SHP77 (cell line): Measurements from ENCODE around the gene AQP7.
"Not testable (repeated sequence)": the region's sequence is repeated elsewhere in the genome, so short reads cannot be mapped to it uniquely, and the experiment has no call there.

Experiments used
- DNase-seq, 2 experiments: peaks; one replicate each; lab custom pipeline; 2025; lab: John Stamatoyannopoulos, UW

The AQP7 gene

DNA sequence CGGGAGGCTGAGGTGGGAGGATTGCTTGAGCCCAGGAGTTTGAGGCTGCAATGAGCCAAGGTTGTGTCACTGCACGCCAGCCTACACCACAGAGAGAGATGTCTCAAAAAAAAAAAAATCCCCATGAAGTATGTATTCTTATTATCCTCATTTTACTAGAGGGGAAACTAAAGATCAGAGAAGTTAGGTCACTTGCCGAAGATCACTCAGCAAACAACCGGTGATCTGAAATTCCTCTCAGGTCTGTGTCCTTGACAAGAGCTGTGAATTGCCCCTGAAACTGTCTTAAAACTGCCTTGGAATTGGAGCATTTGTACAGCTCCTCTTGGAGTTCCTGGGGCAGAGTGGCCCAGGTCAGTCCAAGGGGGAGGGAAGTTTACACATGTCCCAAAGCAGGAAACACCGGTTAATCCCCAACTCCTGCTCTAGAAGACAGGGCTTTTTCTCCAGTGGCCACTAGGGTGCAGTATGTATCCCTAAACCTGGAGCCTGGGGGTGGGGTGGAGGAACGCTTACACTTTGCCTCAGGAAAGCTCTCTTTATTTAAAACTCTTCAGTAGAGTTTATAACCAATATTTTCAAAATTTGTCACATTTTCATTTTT, 27.6 kb downstream of the AQP7 start:
- DNase-seq, result peak; percentile 50 to 65

DNA sequence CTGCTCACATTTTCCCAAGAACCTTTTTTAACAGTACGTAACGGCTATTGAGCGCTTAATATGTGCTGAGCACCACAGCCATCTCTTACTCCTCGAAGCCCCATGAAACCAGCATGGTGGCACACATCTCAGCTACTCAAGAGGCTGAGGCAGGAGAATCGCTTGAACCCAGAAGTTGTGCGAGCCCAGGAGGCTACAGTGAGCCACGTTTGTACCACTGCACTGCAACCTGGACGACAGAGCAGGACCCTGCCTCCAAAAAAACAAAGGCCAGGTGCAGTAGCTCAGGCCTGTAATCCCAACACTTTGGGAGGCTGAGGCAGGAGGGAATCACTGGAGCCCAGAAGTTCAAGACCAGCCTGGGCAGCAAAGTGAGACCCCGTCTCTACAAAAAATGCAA, 28.2 kb downstream of the AQP7 start:
- no peak for DNase-seq

GRCh38 chr9:33372900-33373299, 29.5 kb downstream of the AQP7 start:
- no peak for DNase-seq

DNA sequence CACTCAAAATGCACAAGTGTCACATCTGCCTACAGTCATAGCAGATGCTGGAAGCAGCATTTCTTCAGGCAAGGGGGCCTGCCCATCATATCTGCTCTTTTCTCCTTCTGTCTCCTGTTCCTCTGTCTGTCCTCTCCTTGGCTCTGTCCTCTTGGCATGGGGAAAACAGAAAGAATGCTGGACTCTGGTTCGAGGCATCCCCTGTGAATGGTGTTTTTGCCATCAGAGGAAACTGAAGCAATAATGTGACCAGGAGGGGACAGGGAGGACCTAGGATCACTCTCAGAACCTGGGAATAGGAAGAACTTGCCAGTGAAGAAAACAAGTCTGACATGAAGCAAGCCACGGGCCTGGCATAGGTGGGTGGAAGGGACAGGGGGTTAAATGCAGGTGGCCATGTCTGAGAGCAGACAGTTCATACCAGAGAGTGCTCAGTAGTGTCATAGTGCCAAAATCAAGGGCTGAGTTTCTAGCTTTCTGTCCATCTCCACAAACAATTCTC, 35.3 kb downstream of the AQP7 start:
- DNase-seq, result no peak

DNA sequence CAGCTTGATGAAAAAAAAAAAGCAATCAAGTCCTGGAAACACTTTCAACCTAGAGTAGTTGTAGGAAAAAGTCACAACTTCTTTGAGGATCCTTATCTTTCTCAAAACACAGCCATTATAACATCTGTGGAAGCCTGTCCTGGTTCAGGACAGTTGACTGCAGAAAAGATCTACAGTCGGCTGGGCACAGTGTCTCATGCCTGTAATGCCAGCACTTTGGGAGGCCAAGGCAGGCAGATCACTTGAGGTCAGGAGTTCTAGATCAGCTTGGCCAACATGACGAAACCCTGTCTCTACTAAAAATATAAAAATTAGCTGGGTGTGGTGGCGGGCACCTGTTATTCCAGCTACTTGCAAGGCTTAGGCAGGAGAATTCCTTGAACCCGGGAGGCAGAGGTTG, 37.6 kb downstream of the AQP7 start:
- DNase-seq, result not testable (repeated sequence)

- DNase-seq, result no peak
These were observed 38.2 kb downstream of the AQP7 start for GRCh38 chr9:33364127-33364526.

DNA sequence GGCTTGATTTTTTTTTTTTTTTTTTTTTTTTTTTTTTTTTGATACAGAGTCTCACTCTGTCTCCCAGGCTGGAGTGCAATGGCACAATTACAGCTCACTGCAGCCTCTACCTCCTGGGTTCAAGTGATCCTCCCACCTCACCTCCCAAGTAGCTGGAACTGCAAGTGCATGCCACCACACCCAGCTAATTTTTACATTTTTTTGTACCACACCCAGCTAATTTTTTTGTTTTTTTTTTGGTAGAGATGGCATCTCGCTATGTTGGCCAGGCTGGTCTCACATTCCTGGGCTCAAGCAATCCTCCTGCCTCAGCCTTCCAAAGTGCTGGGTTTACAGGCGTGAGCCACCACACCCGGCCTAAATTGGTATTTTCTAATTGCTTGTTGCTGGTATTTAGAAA, 43.7 kb downstream of the AQP7 start:
- DNase-seq, result not testable (repeated sequence)

- DNase-seq, result no peak
These were observed 46.4 kb downstream of the AQP7 start for GRCh38 chr9:33355933-33356332.

GRCh38 chr9:33354651-33355211, 47.6 kb downstream of the AQP7 start:
- DNase-seq, result no peak

- no peak for DNase-seq
These were observed 50.8 kb downstream of the AQP7 start for GRCh38 chr9:33351547-33351946.

GRCh38 chr9:33350310-33350709, 52.1 kb downstream of the AQP7 start:
- DNase-seq, result no peak

DNA sequence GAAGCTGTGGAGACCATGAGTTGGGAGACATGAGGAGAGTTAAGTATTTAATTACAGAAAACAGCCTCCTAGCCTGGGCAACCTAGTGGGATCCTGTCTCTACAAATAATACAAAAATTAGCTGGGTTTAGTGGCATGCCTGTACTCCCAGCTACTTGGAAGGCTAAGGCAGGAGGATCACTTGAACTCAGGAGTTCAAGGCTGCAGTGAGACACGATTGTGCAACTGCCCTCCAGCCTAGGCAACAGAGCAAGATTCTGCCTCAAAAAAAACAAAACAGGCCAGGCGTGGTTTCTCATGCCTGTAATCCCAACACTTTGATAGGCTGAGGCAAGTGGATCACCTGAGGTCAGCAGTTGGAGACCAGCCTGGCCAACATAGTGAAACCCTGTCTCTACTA, 52.6 kb downstream of the AQP7 start:
- no peak for DNase-seq

DNA sequence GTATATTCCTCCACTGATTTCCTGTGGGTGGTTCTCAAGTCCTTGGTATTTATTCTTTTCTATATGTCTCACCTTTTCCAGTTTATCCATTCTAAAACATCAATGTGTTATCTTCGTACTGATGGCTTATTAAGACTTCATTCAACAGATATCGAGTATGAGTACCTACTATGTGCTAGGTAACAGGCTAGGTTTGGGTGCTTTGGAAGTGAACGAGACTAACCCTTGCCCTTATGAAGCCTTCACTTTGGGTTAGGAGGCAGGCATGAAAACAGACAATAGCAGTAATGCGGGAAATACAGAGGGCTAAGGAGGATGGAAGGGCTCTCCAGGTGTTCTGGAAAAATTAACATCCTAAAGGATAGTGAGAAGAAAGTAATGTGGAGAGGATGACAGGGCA, 53.4 kb downstream of the AQP7 start:
- DNase-seq, result no peak

DNA sequence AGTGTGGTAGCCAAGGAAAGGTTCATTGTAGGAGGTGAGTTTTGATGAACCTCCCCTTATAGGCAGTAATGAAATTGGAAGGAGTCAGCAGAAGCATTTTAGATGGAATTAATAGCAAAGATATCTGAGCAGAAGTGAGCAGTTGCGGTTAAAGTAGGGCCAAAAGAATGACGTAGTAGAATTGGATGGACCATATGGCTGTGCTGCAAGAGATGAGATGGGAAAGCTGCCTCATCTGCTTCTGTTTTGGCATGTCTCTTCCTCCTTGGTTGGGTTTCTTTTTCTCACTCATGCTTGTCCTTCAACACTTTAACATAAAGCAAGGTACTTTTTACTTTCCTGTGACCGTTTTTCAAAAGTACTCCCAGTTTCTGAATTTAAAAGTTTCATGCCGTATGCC, 55.8 kb downstream of the AQP7 start:
- DNase-seq, result no peak

GRCh38 chr9:33344145-33344544, 58.2 kb downstream of the AQP7 start:
- no peak for DNase-seq

DNA sequence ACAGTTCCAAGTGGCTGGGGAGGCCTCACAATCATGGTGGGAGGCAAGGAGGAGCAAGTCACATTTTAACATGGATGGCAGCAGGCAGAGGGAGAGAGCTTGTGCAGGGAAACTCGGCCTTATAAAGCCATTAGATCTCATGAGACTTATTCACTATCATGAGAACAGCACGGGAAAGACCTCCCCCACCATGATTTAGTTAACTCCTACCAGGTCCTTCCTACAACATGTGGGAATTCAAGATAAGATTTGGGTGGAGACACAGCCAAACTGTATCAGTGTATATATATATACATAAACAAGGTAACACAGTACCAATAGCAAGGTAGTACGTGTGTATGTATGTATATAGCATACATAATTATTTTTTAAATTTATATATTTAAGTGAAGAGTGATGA, 61.2 kb downstream of the AQP7 start:
- no peak for DNase-seq

GRCh38 chr9:33340186-33340585, 62.2 kb downstream of the AQP7 start:
- DNase-seq, result no peak
